ENCODE results near the gene ST6GAL1. TPM values are rescaled to one million over a fixed set of nuclear protein-coding genes. Genes with fewer than 3 reads are reported as not detected.

ST6GAL1 gene
- total and polyA plus RNA-seq, 4 donors: 15.1 to 113 (median 60.4) TPM

DNA sequence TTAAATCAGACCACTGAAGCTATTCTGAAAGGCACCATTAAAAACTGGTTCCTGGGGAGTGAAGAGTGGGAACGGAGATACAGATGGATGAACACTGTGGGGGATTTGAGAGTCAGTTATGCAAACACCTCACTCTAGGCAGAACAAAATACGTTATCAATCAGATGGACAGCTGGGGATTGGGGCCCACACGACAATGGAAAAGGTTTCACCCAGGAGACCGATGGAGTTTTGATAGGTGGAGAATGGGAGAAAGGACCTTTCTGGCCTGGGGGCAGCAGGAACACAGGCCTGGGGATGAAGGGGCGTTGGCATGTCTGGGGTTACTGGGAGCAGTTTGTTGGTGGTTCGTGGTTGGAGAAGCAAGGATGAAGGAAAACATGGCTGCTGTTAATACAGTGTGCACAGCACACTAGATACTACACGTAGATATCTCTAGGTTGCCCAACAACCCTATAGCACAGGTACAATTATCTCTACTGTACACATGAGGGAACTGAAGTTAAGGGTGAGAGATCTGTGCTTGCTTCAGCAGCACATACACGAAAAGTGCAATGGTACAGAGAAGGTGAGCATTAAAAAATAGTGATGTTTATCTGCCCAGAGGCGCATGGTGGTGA, 16.5 kb downstream of the ST6GAL1 start:
- Histone ChIP-seq H3K36me3 (ENCODE audit: control insufficient read depth in 4 of 4, insufficient read depth in 4 of 4, low read length in 4 of 4) (no peaks in the 10 kb centered on the region), H3K4me1 (ENCODE audit: control insufficient read depth in 5 of 5, insufficient read depth in 5 of 5, low read length in 5 of 5) (peaks cover 0 to 31% (median 4%) of the 10 kb centered on the region in 5 donors), H3K27me3 (ENCODE audit: control insufficient read depth in 3 of 3, insufficient read depth in 3 of 3, low read length in 2 of 3) (no peaks in the 10 kb centered on the region), H3K9me3 (ENCODE audit: control insufficient read depth in 4 of 4, insufficient read depth in 3 of 4, low read length in 3 of 4) (no peaks in the 10 kb centered on the region), H3K4me3 (no peak overlapping the region), H3K9ac (ENCODE audit: insufficient read depth in 1 of 2, low read length in 2 of 2) (no peak overlapping the region), H3K27ac (ENCODE audit: low read depth in 1 of 2, low read length in 1 of 2) (peak overlapping the region in 1 of 2 donors; percentile 77)
- TF ChIP-seq CTCF (IDR thresholded peaks at IDR 0.05; ENCODE audit: control extremely low read depth, extremely low read depth): no peak
- no peak for DNase-seq
- 91 to 92% methylated on average over 9 of the region's 9 CpGs for WGBS, 2 donors
- ATAC-seq (ENCODE audit: insufficient read depth, low FRiP score): no peak

GRCh38 chr3:186949281-186949982, 19.1 kb downstream of the ST6GAL1 start:
- Histone ChIP-seq H3K27me3 (ENCODE audit: control insufficient read depth in 3 of 3, insufficient read depth in 3 of 3, low read length in 2 of 3) (no peaks in the 10 kb centered on the region), H3K4me3 (no peak overlapping the region), H3K9ac (ENCODE audit: insufficient read depth in 1 of 2, low read length in 2 of 2) (no peak overlapping the region), H3K4me1 (ENCODE audit: control insufficient read depth in 5 of 5, insufficient read depth in 5 of 5, low read length in 5 of 5) (peaks cover 0 to 34% (median 4%) of the 10 kb centered on the region in 5 donors), H3K36me3 (ENCODE audit: control insufficient read depth in 4 of 4, insufficient read depth in 4 of 4, low read length in 4 of 4) (no peaks in the 10 kb centered on the region), H3K9me3 (ENCODE audit: control insufficient read depth in 4 of 4, insufficient read depth in 3 of 4, low read length in 3 of 4) (peaks cover 0 to 2% (median 0%) of the 10 kb centered on the region in 4 donors), H3K27ac (ENCODE audit: low read depth in 1 of 2, low read length in 1 of 2) (peak overlapping the region in 1 of 2 donors; percentile 94)
- ATAC-seq (ENCODE audit: insufficient read depth, low FRiP score) (no peak), DNase-seq (no peak)
- 79 to 82% methylated on average over 7 of the region's 7 CpGs for WGBS, 2 donors
- TF ChIP-seq CTCF (IDR thresholded peaks at IDR 0.05; ENCODE audit: control extremely low read depth, extremely low read depth): no peak

GRCh38 chr3:186950402-186951093, 20.2 kb downstream of the ST6GAL1 start:
- TF ChIP-seq CTCF (IDR thresholded peaks at IDR 0.05; ENCODE audit: control extremely low read depth, extremely low read depth): no peak
- no peak overlapping the region for H3K9ac ChIP-seq (ENCODE audit: insufficient read depth in 1 of 2, low read length in 2 of 2)
- no peak overlapping the region for H3K4me3 ChIP-seq
- H3K27me3 ChIP-seq (ENCODE audit: control insufficient read depth in 3 of 3, insufficient read depth in 3 of 3, low read length in 2 of 3): no peaks in the 10 kb centered on the region
- H3K9me3 ChIP-seq (ENCODE audit: control insufficient read depth in 4 of 4, insufficient read depth in 3 of 4, low read length in 3 of 4): peaks cover 0 to 2% (median 0%) of the 10 kb centered on the region in 4 donors
- no peaks in the 10 kb centered on the region for H3K36me3 ChIP-seq (ENCODE audit: control insufficient read depth in 4 of 4, insufficient read depth in 4 of 4, low read length in 4 of 4)
- no peak for DNase-seq
- peaks cover 0 to 28% (median 4%) of the 10 kb centered on the region in 5 donors for H3K4me1 ChIP-seq (ENCODE audit: control insufficient read depth in 5 of 5, insufficient read depth in 5 of 5, low read length in 5 of 5)
- peak overlapping the region in 1 of 2 donors; percentile 94 for H3K27ac ChIP-seq (ENCODE audit: low read depth in 1 of 2, low read length in 1 of 2)
- ATAC-seq (ENCODE audit: insufficient read depth, low FRiP score): no peak
- WGBS, 2 donors: 93 to 95% methylated on average over 3 of the region's 3 CpGs

Measured in lung (tissue), 12 donors.